ENCODE data around the gene ILF2. TPM values are rescaled to one million over a fixed set of nuclear protein-coding genes. Genes with fewer than 3 reads are reported as not detected.

ILF2 gene
- polyA plus RNA-seq, 1 of the 3 experiments (the other 2 are of a cell fraction): 189 TPM

DNA sequence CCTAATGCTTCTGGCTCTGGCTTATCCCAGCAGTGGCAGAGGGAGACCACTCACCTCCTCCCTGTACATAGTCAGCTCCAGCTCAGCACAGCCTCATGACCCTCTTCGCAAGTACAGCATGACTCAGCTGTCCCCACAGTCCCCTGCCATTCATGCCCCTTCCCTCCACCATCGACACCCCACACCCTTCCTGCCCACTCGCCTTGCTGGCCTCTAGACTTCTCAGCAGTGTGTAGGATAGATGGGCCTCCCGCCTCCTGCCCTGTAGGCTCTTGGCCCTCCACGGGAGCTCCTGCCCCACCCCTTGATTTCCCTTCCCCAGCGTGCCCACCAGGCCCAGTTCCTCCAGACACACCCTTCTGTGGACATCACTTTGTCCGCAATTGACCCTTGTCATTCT is 17.5 kb upstream of the ILF2 start:
- no peaks in the 10 kb centered on the region for H4K20me1 ChIP-seq (ENCODE audit: insufficient read depth)
- DNase-seq: no peak
- ChIA-PET POLR2A (no interaction called here), CTCF (interaction anchor here (1.3 to 1.8 kb wide), 3 partner anchors 9 to 16 kb away, joined by 5 to 14 read pairs (median 5); partner anchors contain the start of gene NPR1)
- H3K27me3 ChIP-seq (ENCODE audit: insufficient read depth): no peaks in the 10 kb centered on the region; the same call in 1 of the 2 replicates
- H3K9me3 ChIP-seq: no peaks in the 10 kb centered on the region
- TF ChIP-seq, protein P1, sequence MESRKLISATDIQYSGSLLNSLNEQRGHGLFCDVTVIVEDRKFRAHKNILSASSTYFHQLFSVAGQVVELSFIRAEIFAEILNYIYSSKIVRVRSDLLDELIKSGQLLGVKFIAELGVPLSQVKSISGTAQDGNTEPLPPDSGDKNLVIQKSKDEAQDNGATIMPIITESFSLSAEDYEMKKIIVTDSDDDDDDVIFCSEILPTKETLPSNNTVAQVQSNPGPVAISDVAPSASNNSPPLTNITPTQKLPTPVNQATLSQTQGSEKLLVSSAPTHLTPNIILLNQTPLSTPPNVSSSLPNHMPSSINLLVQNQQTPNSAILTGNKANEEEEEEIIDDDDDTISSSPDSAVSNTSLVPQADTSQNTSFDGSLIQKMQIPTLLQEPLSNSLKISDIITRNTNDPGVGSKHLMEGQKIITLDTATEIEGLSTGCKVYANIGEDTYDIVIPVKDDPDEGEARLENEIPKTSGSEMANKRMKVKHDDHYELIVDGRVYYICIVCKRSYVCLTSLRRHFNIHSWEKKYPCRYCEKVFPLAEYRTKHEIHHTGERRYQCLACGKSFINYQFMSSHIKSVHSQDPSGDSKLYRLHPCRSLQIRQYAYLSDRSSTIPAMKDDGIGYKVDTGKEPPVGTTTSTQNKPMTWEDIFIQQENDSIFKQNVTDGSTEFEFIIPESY (IDR thresholded peaks at IDR 0.05; ENCODE audit: borderline replicate concordance, low read depth): no peak
- no peak for TF ChIP-seq YY1 (IDR thresholded peaks at IDR 0.05; ENCODE audit: low read depth)
- no peak for TF ChIP-seq RXRA (IDR thresholded peaks at IDR 0.05; ENCODE audit: borderline replicate concordance, low read depth)
- no peak for TF ChIP-seq SMC3 (IDR thresholded peaks at IDR 0.05; ENCODE audit: low read depth, low read length)
- no peak for TF ChIP-seq REST (IDR thresholded peaks at IDR 0.05; ENCODE audit: low read depth, low read length)
- no peaks in the 10 kb centered on the region for H3K9me2 ChIP-seq
- H3F3A ChIP-seq (replicated peaks; ENCODE audit: insufficient read depth): no peaks in the 10 kb centered on the region
- no peak overlapping the region for H3K4me3 ChIP-seq (ENCODE audit: low read depth in 2 of 2, low read length in 1 of 2)
- H3K27ac ChIP-seq (ENCODE audit: low read depth in 2 of 2, low read length in 1 of 2): no peak overlapping the region
- H3K36me3 ChIP-seq (replicated peaks in 1 of 2; ENCODE audit: control insufficient read depth in 1 of 2, insufficient read depth in 2 of 2, low read length in 1 of 2): no peaks in the 10 kb centered on the region
- no peak overlapping the region for H3K4me2 ChIP-seq
- H3K9ac ChIP-seq: no peak overlapping the region
- H3K79me2 ChIP-seq (ENCODE audit: insufficient read depth): no peaks in the 10 kb centered on the region
- H2AFZ ChIP-seq (ENCODE audit: low read depth): no peak overlapping the region
- WGBS (ENCODE audit: low lambda C conversion rate): 80% methylated on average over 7 of the region's 7 CpGs
- H3K4me1 ChIP-seq (ENCODE audit: control insufficient read depth in 1 of 2, insufficient read depth in 2 of 2, low read depth in 1 of 2, low read length in 1 of 2): no peaks in the 10 kb centered on the region; a peak in 1 of 4 replicates

DNA sequence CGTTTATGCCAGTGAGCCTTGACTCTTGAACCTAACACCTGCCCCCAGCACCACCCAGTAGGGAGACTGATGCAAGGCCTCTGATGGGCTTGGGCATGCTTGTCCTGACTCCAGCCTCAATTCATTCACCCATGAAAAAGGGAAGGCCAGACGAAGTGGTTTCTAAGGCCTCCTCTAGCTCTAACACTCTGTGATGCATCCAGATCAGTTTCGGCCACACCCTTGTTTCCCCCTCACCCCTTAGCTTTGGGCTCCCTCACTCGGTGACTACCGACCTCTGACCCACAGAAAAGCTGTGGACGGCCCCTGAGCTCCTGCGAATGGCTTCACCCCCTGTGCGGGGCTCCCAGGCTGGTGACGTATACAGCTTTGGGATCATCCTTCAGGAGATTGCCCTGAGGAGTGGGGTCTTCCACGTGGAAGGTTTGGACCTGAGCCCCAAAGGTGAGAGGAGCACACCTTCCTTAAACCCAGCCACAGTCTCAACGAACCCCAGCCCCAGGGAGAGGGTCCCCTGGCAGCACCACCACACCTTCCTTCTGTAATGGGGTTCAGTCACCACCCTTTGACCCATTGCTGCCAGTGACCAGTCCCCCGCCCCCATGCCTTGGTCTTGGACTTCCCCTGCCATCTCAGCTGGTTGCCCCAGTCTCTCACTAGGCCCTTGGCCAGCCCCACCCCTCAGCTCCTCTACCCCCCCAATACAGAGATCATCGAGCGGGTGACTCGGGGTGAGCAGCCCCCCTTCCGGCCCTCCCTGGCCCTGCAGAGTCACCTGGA is 16.7 kb upstream of the ILF2 start:
- ChIA-PET POLR2A (no interaction called here), CTCF (interaction anchor here (1.3 to 2.7 kb wide), 3 partner anchors 10 to 16 kb away, joined by 5 to 12 read pairs (median 5); partner anchors contain the start of gene NPR1)
- TF ChIP-seq FOXM1 (IDR thresholded peaks at IDR 0.05; ENCODE audit: low read depth) (no peak), EP300 (IDR thresholded peaks at IDR 0.05; ENCODE audit: borderline replicate concordance in 1 of 2, low read depth in 1 of 2, low read length in 1 of 2) (no peak), TAF1 (IDR thresholded peaks at IDR 0.05; ENCODE audit: borderline replicate concordance, low read depth, low read length) (no peak), POLR2AphosphoS5 (IDR thresholded peaks at IDR 0.05; ENCODE audit: low read depth, low read length) (no peak)
- TF ChIP-seq, protein P2, sequence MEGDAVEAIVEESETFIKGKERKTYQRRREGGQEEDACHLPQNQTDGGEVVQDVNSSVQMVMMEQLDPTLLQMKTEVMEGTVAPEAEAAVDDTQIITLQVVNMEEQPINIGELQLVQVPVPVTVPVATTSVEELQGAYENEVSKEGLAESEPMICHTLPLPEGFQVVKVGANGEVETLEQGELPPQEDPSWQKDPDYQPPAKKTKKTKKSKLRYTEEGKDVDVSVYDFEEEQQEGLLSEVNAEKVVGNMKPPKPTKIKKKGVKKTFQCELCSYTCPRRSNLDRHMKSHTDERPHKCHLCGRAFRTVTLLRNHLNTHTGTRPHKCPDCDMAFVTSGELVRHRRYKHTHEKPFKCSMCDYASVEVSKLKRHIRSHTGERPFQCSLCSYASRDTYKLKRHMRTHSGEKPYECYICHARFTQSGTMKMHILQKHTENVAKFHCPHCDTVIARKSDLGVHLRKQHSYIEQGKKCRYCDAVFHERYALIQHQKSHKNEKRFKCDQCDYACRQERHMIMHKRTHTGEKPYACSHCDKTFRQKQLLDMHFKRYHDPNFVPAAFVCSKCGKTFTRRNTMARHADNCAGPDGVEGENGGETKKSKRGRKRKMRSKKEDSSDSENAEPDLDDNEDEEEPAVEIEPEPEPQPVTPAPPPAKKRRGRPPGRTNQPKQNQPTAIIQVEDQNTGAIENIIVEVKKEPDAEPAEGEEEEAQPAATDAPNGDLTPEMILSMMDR (IDR thresholded peaks at IDR 0.05): no peak
- no peaks in the 10 kb centered on the region; the same call in 1 of the 2 replicates for H3K27me3 ChIP-seq (ENCODE audit: insufficient read depth)
- H3K4me1 ChIP-seq (ENCODE audit: control insufficient read depth in 1 of 2, insufficient read depth in 2 of 2, low read depth in 1 of 2, low read length in 1 of 2): no peaks in the 10 kb centered on the region
- H3F3A ChIP-seq (replicated peaks; ENCODE audit: insufficient read depth): no peaks in the 10 kb centered on the region
- H3K9me2 ChIP-seq: no peaks in the 10 kb centered on the region
- no peak overlapping the region for H3K4me3 ChIP-seq (ENCODE audit: low read depth in 2 of 2, low read length in 1 of 2)
- H3K79me2 ChIP-seq (ENCODE audit: insufficient read depth): no peaks in the 10 kb centered on the region
- no peak overlapping the region for H3K9ac ChIP-seq
- no peaks in the 10 kb centered on the region for H4K20me1 ChIP-seq (ENCODE audit: insufficient read depth)
- H2AFZ ChIP-seq (ENCODE audit: low read depth): no peak overlapping the region
- H3K4me2 ChIP-seq: no peak overlapping the region
- no peaks in the 10 kb centered on the region for H3K36me3 ChIP-seq (replicated peaks in 1 of 2; ENCODE audit: control insufficient read depth in 1 of 2, insufficient read depth in 2 of 2, low read length in 1 of 2)
- 73% methylated on average over 14 of the region's 16 CpGs for WGBS (ENCODE audit: low lambda C conversion rate)
- no peak overlapping the region for H3K27ac ChIP-seq (ENCODE audit: low read depth in 2 of 2, low read length in 1 of 2)
- H3K9me3 ChIP-seq: no peaks in the 10 kb centered on the region
- no peak for DNase-seq

All from SK-N-SH (cell line).